ENCODE results near the gene GIN1. TPM values are rescaled to one million over a fixed set of nuclear protein-coding genes. Genes with fewer than 3 reads are reported as not detected.
"Not testable (repeated sequence)": the region's sequence is repeated elsewhere in the genome, so short reads cannot be mapped to it uniquely, and the experiment has no call there.

GIN1 gene
- total and polyA plus RNA-seq, 4 experiments from 2014 or later = 10.0 to 15.2 (median 12.5) TPM

DNA sequence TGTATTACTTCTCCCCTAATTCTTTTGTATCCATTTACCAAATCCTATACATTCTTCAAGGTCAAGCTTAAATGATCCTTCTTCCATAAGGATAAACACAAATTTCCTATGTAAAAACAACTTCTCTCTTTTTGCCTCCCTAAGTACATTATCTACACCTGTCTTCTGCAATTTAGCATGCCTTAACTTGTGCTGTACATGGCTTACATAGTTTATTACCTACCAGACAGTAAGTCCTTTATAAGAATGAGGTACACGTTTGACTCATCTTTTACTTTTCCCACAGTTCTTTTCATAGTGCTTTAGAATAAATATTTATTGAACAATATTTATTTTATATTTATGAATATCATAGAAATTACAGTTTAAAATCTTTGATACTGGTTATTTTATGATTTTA lies 33.4 kb downstream of the GIN1 start:
- POLR2A ChIA-PET (ENCODE audit: partially characterized antibody) = no interaction called here
- no peak for DNase-seq
- Mint-ChIP-seq H3K36me3 (peaks cover 46 to 65% of the 10 kb centered on the region in 2 donors), H3K4me1 (no peaks in the 10 kb centered on the region), H3K27ac (no peak overlapping the region), H3K4me3 (no peak overlapping the region), H3K9me3 (peaks cover 2 to 54% (median 45%) of the 10 kb centered on the region in 8 donors), H3K27me3 (no peaks in the 10 kb centered on the region)
- CTCF ChIA-PET (ENCODE audit: partially characterized antibody) = no interaction called here
- H3K9me3 ChIP-seq (ENCODE audit: control insufficient read depth in 1 of 2, low read length in 2 of 2) = peaks cover 0 to 15% of the 10 kb centered on the region in 2 donors
- intact Hi-C loops (cut with micrococcal nuclease) = no loop called here
- H3K27me3 ChIP-seq (ENCODE audit: insufficient read depth, low read length) = no peaks in the 10 kb centered on the region
- H3K36me3 ChIP-seq (ENCODE audit: insufficient read depth, low read length) = peaks cover 16% of the 10 kb centered on the region
- no peak overlapping the region for H3K27ac ChIP-seq (ENCODE audit: low read depth, low read length)
- no peaks in the 10 kb centered on the region for H3K4me1 ChIP-seq (ENCODE audit: insufficient read depth, low read length)
- H3K4me3 ChIP-seq (ENCODE audit: low read length in 2 of 2) = no peak overlapping the region

DNA sequence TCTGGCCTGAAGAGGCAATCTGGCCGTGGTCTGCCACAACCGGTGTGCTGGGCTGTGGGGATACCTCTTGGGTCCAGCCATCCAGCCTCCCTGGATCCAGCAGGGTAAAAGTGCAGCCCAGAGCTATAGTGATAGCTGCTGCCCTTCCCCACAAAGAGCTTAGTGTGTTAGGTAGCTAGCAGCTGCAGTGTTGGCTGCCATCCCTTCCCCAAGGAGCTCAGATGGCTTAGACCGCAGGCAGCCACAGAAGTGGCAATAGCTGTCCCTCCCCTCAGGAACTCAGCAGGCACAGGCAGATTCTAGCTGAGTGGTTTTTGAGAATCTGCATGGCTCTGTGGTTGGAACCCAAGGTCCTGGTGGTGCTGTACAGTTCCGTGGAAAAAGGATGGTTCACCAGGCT lies 40.1 kb downstream of the GIN1 start:
- Mint-ChIP-seq H3K27ac (no peak overlapping the region), H3K36me3 (peaks cover 19 to 22% of the 10 kb centered on the region in 2 donors), H3K4me1 (no peaks in the 10 kb centered on the region), H3K9me3 (peaks cover 10 to 96% (median 86%) of the 10 kb centered on the region in 8 donors), H3K27me3 (no peaks in the 10 kb centered on the region), H3K4me3 (no peak overlapping the region)
- ChIA-PET POLR2A (ENCODE audit: partially characterized antibody) (no interaction called here), CTCF (ENCODE audit: partially characterized antibody) (no interaction called here)
- intact Hi-C loops (cut with micrococcal nuclease) = no loop called here
- H3K36me3 ChIP-seq (ENCODE audit: insufficient read depth, low read length) = no peaks in the 10 kb centered on the region
- peaks cover 0 to 31% of the 10 kb centered on the region in 2 donors for H3K9me3 ChIP-seq (ENCODE audit: control insufficient read depth in 1 of 2, low read length in 2 of 2)
- no peaks in the 10 kb centered on the region for H3K27me3 ChIP-seq (ENCODE audit: insufficient read depth, low read length)
- H3K4me3 ChIP-seq (ENCODE audit: low read length in 2 of 2) = no peak overlapping the region
- no peak for DNase-seq
- H3K4me1 ChIP-seq (ENCODE audit: insufficient read depth, low read length) = no peaks in the 10 kb centered on the region
- H3K27ac ChIP-seq (ENCODE audit: low read depth, low read length) = no peak overlapping the region

DNA sequence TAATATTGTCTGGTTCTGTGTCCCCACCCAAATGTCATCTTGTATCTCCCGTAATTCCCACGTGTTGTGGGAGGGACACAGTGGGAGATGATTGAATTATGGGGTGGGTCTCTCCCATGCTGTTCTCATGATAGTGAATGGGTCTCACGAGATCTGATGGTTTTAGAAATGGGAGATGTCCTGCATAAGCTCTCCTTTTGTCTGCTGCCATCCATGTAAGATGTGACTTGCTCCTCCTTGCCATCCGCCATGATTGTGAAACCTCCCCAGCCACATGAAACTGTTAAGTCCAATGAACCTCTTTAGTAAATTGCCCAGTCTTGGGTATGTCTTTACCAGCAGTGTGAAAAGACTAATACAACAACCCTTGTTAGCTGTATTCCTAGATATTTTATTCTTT lies 44.5 kb downstream of the GIN1 start:
- CTCF ChIA-PET (ENCODE audit: partially characterized antibody) = no interaction called here
- peaks cover 8 to 76% (median 61%) of the 10 kb centered on the region in 8 donors for H3K9me3 Mint-ChIP-seq

DNA sequence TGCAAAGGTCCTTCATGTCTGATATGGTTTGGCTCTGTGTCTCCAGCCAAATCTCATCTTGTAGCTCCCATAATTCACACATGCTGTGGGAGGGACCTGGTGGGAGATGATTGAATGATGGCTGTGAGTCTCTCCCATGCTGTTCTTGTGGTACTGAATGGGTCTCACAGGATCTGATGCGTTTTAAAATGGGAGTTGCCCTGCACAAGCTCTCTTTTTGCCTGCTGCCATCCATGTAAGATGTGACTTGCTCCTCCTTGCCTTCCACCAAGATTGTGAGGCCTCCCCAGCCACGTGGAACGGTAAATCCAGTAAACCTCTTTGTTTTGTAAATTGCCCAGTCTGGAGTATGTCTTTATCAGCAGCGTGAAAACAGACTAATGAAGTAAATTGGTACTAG lies 46.4 kb downstream of the GIN1 start:
- intact Hi-C loops (cut with micrococcal nuclease) = not testable (repeated sequence)
- peaks cover 8 to 60% (median 48%) of the 10 kb centered on the region in 8 donors for H3K9me3 Mint-ChIP-seq

More for the DNA sequence above, 44.5 kb downstream of the GIN1 start:
- Histone ChIP-seq H3K36me3 (ENCODE audit: insufficient read depth, low read length) (no peaks in the 10 kb centered on the region), H3K27ac (ENCODE audit: low read depth, low read length) (no peak overlapping the region), H3K27me3 (ENCODE audit: insufficient read depth, low read length) (no peaks in the 10 kb centered on the region), H3K4me3 (ENCODE audit: low read length in 2 of 2) (no peak overlapping the region), H3K9me3 (ENCODE audit: control insufficient read depth in 1 of 2, low read length in 2 of 2) (peaks cover 0 to 22% of the 10 kb centered on the region in 2 donors), H3K4me1 (ENCODE audit: insufficient read depth, low read length) (no peaks in the 10 kb centered on the region)
- Mint-ChIP-seq H3K36me3 (peaks cover 7 to 11% of the 10 kb centered on the region in 2 donors), H3K27ac (no peak overlapping the region), H3K4me1 (no peaks in the 10 kb centered on the region), H3K27me3 (peaks cover 0 to 2% of the 10 kb centered on the region in 2 donors), H3K4me3 (no peak overlapping the region)
- intact Hi-C loops (cut with micrococcal nuclease) = no loop called here
- DNase-seq = no peak
- POLR2A ChIA-PET (ENCODE audit: partially characterized antibody) = no interaction called here

DNA sequence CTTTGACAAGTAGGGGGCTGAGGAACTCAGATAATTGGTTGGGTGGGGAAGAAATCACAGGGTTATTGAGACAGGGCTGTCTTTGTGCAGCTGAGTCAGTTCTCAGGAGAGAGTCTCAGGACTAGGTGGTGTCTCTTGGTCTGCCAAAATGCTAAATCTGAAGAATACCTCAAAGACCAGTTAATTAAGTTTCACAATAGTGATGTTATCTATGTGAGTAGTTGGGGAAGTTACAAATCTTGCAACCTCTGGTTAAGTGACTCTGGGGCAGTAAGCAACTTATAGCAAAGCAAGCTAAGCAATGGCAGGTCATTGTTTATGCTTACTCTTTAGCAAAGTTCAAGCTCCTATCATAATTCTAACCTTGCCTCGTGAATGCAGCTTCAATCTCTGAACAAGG lies 53.6 kb downstream of the GIN1 start:
- H3K9me3 ChIP-seq (ENCODE audit: control insufficient read depth in 1 of 2, low read length in 2 of 2) = no peaks in the 10 kb centered on the region
- no peak overlapping the region for H3K27ac ChIP-seq (ENCODE audit: low read depth, low read length)
- Mint-ChIP-seq H3K36me3 (no peaks in the 10 kb centered on the region), H3K27me3 (peaks cover 0 to 1% of the 10 kb centered on the region in 2 donors), H3K4me3 (no peak overlapping the region), H3K4me1 (no peaks in the 10 kb centered on the region), H3K27ac (no peak overlapping the region), H3K9me3 (no peaks in the 10 kb centered on the region)
- intact Hi-C loops (cut with micrococcal nuclease) = no loop called here
- ChIA-PET CTCF (ENCODE audit: partially characterized antibody) (no interaction called here), POLR2A (ENCODE audit: partially characterized antibody) (no interaction called here)
- no peaks in the 10 kb centered on the region for H3K36me3 ChIP-seq (ENCODE audit: insufficient read depth, low read length)
- H3K4me3 ChIP-seq (ENCODE audit: low read length in 2 of 2) = no peak overlapping the region
- no peaks in the 10 kb centered on the region for H3K4me1 ChIP-seq (ENCODE audit: insufficient read depth, low read length)
- no peaks in the 10 kb centered on the region for H3K27me3 ChIP-seq (ENCODE audit: insufficient read depth, low read length)
- no peak for DNase-seq

More for the DNA sequence above, 46.4 kb downstream of the GIN1 start:
- H3K4me1 Mint-ChIP-seq; H3K36me3 ChIP-seq (ENCODE audit: insufficient read depth, low read length); H3K4me1 ChIP-seq (ENCODE audit: insufficient read depth, low read length); H3K27me3 ChIP-seq (ENCODE audit: insufficient read depth, low read length); H3K27ac Mint-ChIP-seq; H3K27ac ChIP-seq (ENCODE audit: low read depth, low read length); CTCF ChIA-PET (ENCODE audit: partially characterized antibody); H3K27me3 Mint-ChIP-seq; H3K4me3 ChIP-seq (ENCODE audit: low read length in 2 of 2); DNase-seq; POLR2A ChIA-PET (ENCODE audit: partially characterized antibody); H3K4me3 Mint-ChIP-seq: not testable (repeated sequence)
- peaks cover 0 to 16% of the 10 kb centered on the region in 2 donors for H3K9me3 ChIP-seq (ENCODE audit: control insufficient read depth in 1 of 2, low read length in 2 of 2)
- H3K36me3 Mint-ChIP-seq = peaks cover 7 to 11% of the 10 kb centered on the region in 2 donors

DNA sequence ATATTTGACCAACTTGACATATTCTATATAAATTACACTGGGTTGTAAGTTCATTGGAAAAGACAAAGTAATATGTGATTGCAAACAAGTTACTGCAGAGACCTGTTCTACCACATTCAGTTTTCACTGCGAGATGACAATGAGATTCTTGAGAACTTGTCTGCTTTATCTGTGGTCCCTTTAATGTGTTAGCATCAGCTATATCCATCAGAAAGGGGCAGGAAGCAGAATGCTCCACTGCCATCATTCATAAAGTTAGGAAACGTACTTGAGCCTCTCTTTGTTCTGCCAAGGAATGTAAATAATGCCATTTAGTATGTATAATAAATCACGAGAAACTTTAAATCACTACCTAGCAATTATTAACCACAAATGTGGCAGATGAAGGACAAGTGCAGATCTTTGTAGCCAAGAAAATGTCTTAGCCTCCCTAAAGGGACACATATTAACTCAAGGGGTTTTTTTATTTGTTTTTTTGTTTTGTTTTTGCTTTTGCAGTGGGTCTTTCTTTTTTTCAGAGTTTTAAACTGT lies 59.4 kb downstream of the GIN1 start:
- H3K27ac Mint-ChIP-seq = no peak overlapping the region
- Histone ChIP-seq H3K27ac (ENCODE audit: low read depth, low read length) (no peak overlapping the region), H3K36me3 (ENCODE audit: insufficient read depth, low read length) (no peaks in the 10 kb centered on the region), H3K27me3 (ENCODE audit: insufficient read depth, low read length) (no peaks in the 10 kb centered on the region), H3K9me3 (ENCODE audit: control insufficient read depth in 1 of 2, low read length in 2 of 2) (no peaks in the 10 kb centered on the region), H3K4me3 (ENCODE audit: low read length in 2 of 2) (no peak overlapping the region), H3K4me1 (ENCODE audit: insufficient read depth, low read length) (no peaks in the 10 kb centered on the region)
- DNase-seq = no peak
- no peak overlapping the region for H3K4me3 Mint-ChIP-seq
- ChIA-PET POLR2A (ENCODE audit: partially characterized antibody) (no interaction called here), CTCF (ENCODE audit: partially characterized antibody) (no interaction called here)
- intact Hi-C loops (cut with micrococcal nuclease) = no loop called here
- H3K27me3 Mint-ChIP-seq = peaks cover 0 to 3% of the 10 kb centered on the region in 2 donors
- peaks cover 0 to 4% (median 0%) of the 10 kb centered on the region in 8 donors for H3K9me3 Mint-ChIP-seq
- peaks cover 0 to 12% (median 0%) of the 10 kb centered on the region in 4 donors for H3K4me1 Mint-ChIP-seq
- H3K36me3 Mint-ChIP-seq = peaks cover 0 to 3% of the 10 kb centered on the region in 2 donors

DNA sequence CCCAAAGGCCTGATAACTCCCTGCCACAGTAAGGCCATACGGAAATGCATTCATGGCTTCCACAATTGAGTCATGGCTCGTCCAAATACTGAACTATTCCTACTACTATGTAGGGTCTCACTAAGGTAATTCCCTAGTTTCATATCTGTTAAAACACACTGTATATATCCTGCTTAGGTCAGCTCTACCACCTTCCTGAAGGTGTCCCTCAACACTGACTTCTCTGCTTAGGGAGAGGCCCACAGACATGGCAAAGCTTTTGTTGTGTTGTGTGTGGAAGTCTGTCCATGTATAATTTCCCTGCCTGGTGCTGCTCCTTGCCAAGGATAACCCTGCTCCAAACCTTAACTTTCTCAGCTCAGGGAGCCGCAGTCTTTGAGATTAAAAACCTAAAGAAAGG lies 60.4 kb downstream of the GIN1 start:
- ChIA-PET CTCF (ENCODE audit: partially characterized antibody) (no interaction called here), POLR2A (ENCODE audit: partially characterized antibody) (no interaction called here)
- Histone ChIP-seq H3K4me1 (ENCODE audit: insufficient read depth, low read length) (no peaks in the 10 kb centered on the region), H3K27me3 (ENCODE audit: insufficient read depth, low read length) (no peaks in the 10 kb centered on the region), H3K4me3 (ENCODE audit: low read length in 2 of 2) (no peak overlapping the region), H3K9me3 (ENCODE audit: control insufficient read depth in 1 of 2, low read length in 2 of 2) (no peaks in the 10 kb centered on the region), H3K36me3 (ENCODE audit: insufficient read depth, low read length) (no peaks in the 10 kb centered on the region), H3K27ac (ENCODE audit: low read depth, low read length) (no peak overlapping the region)
- Mint-ChIP-seq H3K4me3 (no peak overlapping the region), H3K4me1 (peaks cover 0 to 12% (median 0%) of the 10 kb centered on the region in 4 donors), H3K9me3 (peaks cover 0 to 9% (median 2%) of the 10 kb centered on the region in 8 donors), H3K27me3 (peaks cover 0 to 3% of the 10 kb centered on the region in 2 donors), H3K27ac (peak overlapping the region in 1 of 7 donors; percentile 10), H3K36me3 (peaks cover 0 to 3% of the 10 kb centered on the region in 2 donors)
- intact Hi-C loops (cut with micrococcal nuclease) = no loop called here
- no peak for DNase-seq

All from CD4-positive, alpha-beta memory T cell (primary cell).